Motor neuron (in vitro differentiated cells): ENCODE results near the gene PTPRU. TPM values are rescaled to one million over a fixed set of nuclear protein-coding genes. Genes with fewer than 3 reads are reported as not detected.

Experiments
- total RNA-seq, 8 experiments: library from RNA; unstranded; fragments of 300-600 nt; gene quantifications; 2 replicates each; pipeline versions ENCODE4 v1.2.3 to v1.2.4, GENCODE V29; 2022

PTPRU gene
- total RNA-seq, 8 experiments from 2014 or later: 1.2 to 44.8 (median 15.2) TPM

Other genes with a start within 250 kb of the PTPRU start
- gene TMEM200B, start 112.6 kb upstream of the PTPRU start, total RNA-seq: 1 to 10 TPM in 2 of 8 experiments, under 1 TPM in 6; 0.33 to 2.4 (median 0.66) TPM
- 10 to 100 TPM; 43.5 to 98.4 (median 79.6) TPM for gene SRSF4, start 54.6 kb upstream of the PTPRU start, total RNA-seq
- 10 to 100 TPM; 24.2 to 42.9 (median 29.2) TPM for gene MECR, start 5.6 kb upstream of the PTPRU start, total RNA-seq